ENCODE measurements around the gene LMO2.
"Not testable (repeated sequence)": the region's sequence is repeated elsewhere in the genome, so short reads cannot be mapped to it uniquely, and the experiment has no call there.

LMO2 gene

GRCh38 chr11:33891714-33892327, at the start of gene LMO2:
Gene LMO2 (minus strand): TSS chr11:33892076. CDS start chr11:33869716, 22,360 bp downstream.
- no peak for DNase-seq (ENCODE audit: low read depth in 3 of 3)

GRCh38 chr11:33940538-33940815, 48.6 kb upstream of the LMO2 start:
- DNase-seq (ENCODE audit: low read depth in 3 of 3), result no peak

- DNase-seq (ENCODE audit: low read depth in 3 of 3), result no peak
These were observed 45.1 kb upstream of the LMO2 start for GRCh38 chr11:33936725-33937604.

GRCh38 chr11:33935461-33936456, 43.9 kb upstream of the LMO2 start:
- no peak for DNase-seq (ENCODE audit: low read depth in 3 of 3)

- DNase-seq (ENCODE audit: low read depth in 3 of 3), result no peak
These were observed 43.1 kb upstream of the LMO2 start for GRCh38 chr11:33935005-33935404.

GRCh38 chr11:33934450-33934849, 42.6 kb upstream of the LMO2 start:
- no peak for DNase-seq (ENCODE audit: low read depth in 3 of 3)

GRCh38 chr11:33933602-33934001, 41.7 kb upstream of the LMO2 start:
- no peak for DNase-seq (ENCODE audit: low read depth in 3 of 3)

- no peak for DNase-seq (ENCODE audit: low read depth in 3 of 3)
These were observed 40.8 kb upstream of the LMO2 start for GRCh38 chr11:33932721-33933120.

GRCh38 chr11:33931739-33932366, 40.0 kb upstream of the LMO2 start:
- not testable (repeated sequence) for DNase-seq (ENCODE audit: low read depth in 3 of 3)

- DNase-seq (ENCODE audit: low read depth in 3 of 3), result no peak
These were observed 39.2 kb upstream of the LMO2 start for GRCh38 chr11:33931067-33931466.

- DNase-seq (ENCODE audit: low read depth in 3 of 3), result no peak
These were observed 38.6 kb upstream of the LMO2 start for GRCh38 chr11:33930317-33931021.

- DNase-seq (ENCODE audit: low read depth in 3 of 3), result no peak
These were observed 36.7 kb upstream of the LMO2 start for GRCh38 chr11:33928564-33928963.

GRCh38 chr11:33926671-33927552, 35.0 kb upstream of the LMO2 start:
- no peak for DNase-seq (ENCODE audit: low read depth in 3 of 3)

GRCh38 chr11:33924341-33924740, 32.5 kb upstream of the LMO2 start:
- DNase-seq (ENCODE audit: low read depth in 3 of 3), result no peak

- DNase-seq (ENCODE audit: low read depth in 3 of 3), result no peak
These were observed 31.8 kb upstream of the LMO2 start for GRCh38 chr11:33923626-33924025.

GRCh38 chr11:33920838-33921613, 29.1 kb upstream of the LMO2 start:
- peak in 2 of 3 experiments; percentile 2 to 26 for DNase-seq (ENCODE audit: low read depth in 3 of 3)

GRCh38 chr11:33919645-33920044, 27.8 kb upstream of the LMO2 start:
- DNase-seq (ENCODE audit: low read depth in 3 of 3), result no peak

GRCh38 chr11:33917402-33917801, 25.5 kb upstream of the LMO2 start:
- DNase-seq (ENCODE audit: low read depth in 3 of 3), result not testable (repeated sequence)

- DNase-seq (ENCODE audit: low read depth in 3 of 3), result no peak
These were observed 24.9 kb upstream of the LMO2 start for GRCh38 chr11:33916736-33917135.
